GM19452 (cell line): ENCODE measurements around the gene SREK1.
"Not testable (repeated sequence)": the region's sequence is repeated elsewhere in the genome, so short reads cannot be mapped to it uniquely, and the experiment has no call there.

Source experiments
- ATAC-seq: cut with Tn5 transposase; IDR thresholded peaks from one replicate; pipeline ENCODE4 v1.9.1; 2021; ENCODE audit not compliant: unreplicated experiment

SREK1 gene

GRCh38 chr5:66144074-66144833 lies at the start of gene SREK1:
SREK1 (plus strand) TSS chr5:66144300; CDS start chr5:66144377, 77 bp downstream.
- ATAC-seq = peak; percentile 91

GRCh38 chr5:66100851-66101250 lies 43.2 kb upstream of the SREK1 start:
- ATAC-seq = no peak

- no peak for ATAC-seq
Observed at GRCh38 chr5:66113160-66113559, 30.9 kb upstream of the SREK1 start.

GRCh38 chr5:66118304-66118703 lies 25.8 kb upstream of the SREK1 start:
- no peak for ATAC-seq

- ATAC-seq = no peak
Observed at GRCh38 chr5:66122379-66123034, 21.6 kb upstream of the SREK1 start.

- no peak for ATAC-seq
Observed at GRCh38 chr5:66129144-66129543, 15.0 kb upstream of the SREK1 start.

GRCh38 chr5:66130493-66130892 lies 13.6 kb upstream of the SREK1 start:
- no peak for ATAC-seq

GRCh38 chr5:66134407-66134861 lies 9.7 kb upstream of the SREK1 start:
- no peak for ATAC-seq

- no peak for ATAC-seq
Observed at GRCh38 chr5:66136053-66136452, 8.0 kb upstream of the SREK1 start.

- ATAC-seq = not testable (repeated sequence)
Observed at GRCh38 chr5:66136944-66137343, 7.2 kb upstream of the SREK1 start.

GRCh38 chr5:66138637-66139317 lies 5.3 kb upstream of the SREK1 start:
- ATAC-seq = no peak

GRCh38 chr5:66139318-66139712 lies 4.8 kb upstream of the SREK1 start:
- no peak for ATAC-seq

- ATAC-seq = no peak
Observed at GRCh38 chr5:66142417-66142816, 1.7 kb upstream of the SREK1 start.

- peak; percentile 25 for ATAC-seq
Observed at GRCh38 chr5:66143473-66144073, 527 bp upstream of the SREK1 start.

GRCh38 chr5:66144834-66145390 lies 812 bp downstream of the SREK1 start:
- peak; percentile 38 for ATAC-seq

- ATAC-seq = no peak
Observed at GRCh38 chr5:66145737-66146136, 1.6 kb downstream of the SREK1 start.

- no peak for ATAC-seq
Observed at GRCh38 chr5:66149950-66150349, 5.8 kb downstream of the SREK1 start.

- ATAC-seq = no peak
Observed at GRCh38 chr5:66151030-66151429, 6.9 kb downstream of the SREK1 start.

GRCh38 chr5:66151491-66151890 lies 7.4 kb downstream of the SREK1 start:
- ATAC-seq = no peak

- no peak for ATAC-seq
Observed at GRCh38 chr5:66157046-66157445, 12.9 kb downstream of the SREK1 start.

GRCh38 chr5:66161356-66161755 lies 17.3 kb downstream of the SREK1 start:
- no peak for ATAC-seq
